C4-2B (cell line): ENCODE data around the gene MIGA2.

ENCODE experiments used
- ZFX ChIP-seq: fragments of 450-650 bp; IDR thresholded peaks from 2 replicates; pipeline ENCODE4 v1.6.1; 2017
- TF ChIP-seq, protein P1 (sequence below): fragments of 450-650 bp; conservative IDR thresholded peaks from 2 replicates; pipeline ENCODE4 v1.5.1; 2017; ENCODE audit warnings: mild to moderate bottlenecking

DNA sequence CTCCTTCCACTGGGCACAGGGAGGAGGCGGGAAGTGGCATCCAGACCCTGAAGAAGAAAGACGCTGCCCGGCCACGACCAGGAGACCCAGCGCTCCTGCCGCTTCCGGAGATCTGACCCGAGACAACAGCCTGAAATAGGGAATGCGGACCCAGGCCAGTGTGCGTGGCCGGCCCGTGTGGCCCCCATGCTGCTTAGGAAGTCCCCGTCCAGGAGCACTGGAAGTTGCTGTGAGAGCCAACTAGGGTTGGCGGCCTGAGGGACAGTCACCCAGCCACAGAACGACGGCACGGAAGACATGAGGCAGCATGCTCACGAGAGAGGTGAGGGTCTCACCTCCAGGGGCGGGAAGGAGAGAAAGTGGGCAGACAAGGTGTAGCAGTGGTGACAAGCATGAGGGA lies 25.3 kb upstream of the MIGA2 start:
- TF ChIP-seq, protein P1, sequence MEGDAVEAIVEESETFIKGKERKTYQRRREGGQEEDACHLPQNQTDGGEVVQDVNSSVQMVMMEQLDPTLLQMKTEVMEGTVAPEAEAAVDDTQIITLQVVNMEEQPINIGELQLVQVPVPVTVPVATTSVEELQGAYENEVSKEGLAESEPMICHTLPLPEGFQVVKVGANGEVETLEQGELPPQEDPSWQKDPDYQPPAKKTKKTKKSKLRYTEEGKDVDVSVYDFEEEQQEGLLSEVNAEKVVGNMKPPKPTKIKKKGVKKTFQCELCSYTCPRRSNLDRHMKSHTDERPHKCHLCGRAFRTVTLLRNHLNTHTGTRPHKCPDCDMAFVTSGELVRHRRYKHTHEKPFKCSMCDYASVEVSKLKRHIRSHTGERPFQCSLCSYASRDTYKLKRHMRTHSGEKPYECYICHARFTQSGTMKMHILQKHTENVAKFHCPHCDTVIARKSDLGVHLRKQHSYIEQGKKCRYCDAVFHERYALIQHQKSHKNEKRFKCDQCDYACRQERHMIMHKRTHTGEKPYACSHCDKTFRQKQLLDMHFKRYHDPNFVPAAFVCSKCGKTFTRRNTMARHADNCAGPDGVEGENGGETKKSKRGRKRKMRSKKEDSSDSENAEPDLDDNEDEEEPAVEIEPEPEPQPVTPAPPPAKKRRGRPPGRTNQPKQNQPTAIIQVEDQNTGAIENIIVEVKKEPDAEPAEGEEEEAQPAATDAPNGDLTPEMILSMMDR = no peak
- no peak for TF ChIP-seq ZFX
